Ovary (tissue), 3 donors: ENCODE results near the gene KIF22.

Experiments used
- CTCF ChIP-seq, 3 donors: fragments of 450-650 bp in 2 of 3; fragments of 200-600 bp in 1 of 3; IDR thresholded peaks; one replicate each; pipeline versions ENCODE4 v1.5.1 to v1.8.0; 2016 to 2022; ENCODE audit warnings: antibody characterized with exemption in 3 of 3, mild to moderate bottlenecking in 1 of 3
- EP300 ChIP-seq: sonication (generic); formaldehyde crosslinking; IDR thresholded peaks from one replicate; pipeline ENCODE4 v1.6.1; 2017; ENCODE audit warnings: antibody characterized with exemption
- POLR2A ChIP-seq: fragments of 450-650 bp; IDR thresholded peaks from one replicate; pipeline ENCODE4 v1.6.1; 2017; ENCODE audit warnings: antibody characterized with exemption, mild to moderate bottlenecking, moderate library complexity
- donor health status: DM: no; HTN: no; CAD: no.

DNA sequence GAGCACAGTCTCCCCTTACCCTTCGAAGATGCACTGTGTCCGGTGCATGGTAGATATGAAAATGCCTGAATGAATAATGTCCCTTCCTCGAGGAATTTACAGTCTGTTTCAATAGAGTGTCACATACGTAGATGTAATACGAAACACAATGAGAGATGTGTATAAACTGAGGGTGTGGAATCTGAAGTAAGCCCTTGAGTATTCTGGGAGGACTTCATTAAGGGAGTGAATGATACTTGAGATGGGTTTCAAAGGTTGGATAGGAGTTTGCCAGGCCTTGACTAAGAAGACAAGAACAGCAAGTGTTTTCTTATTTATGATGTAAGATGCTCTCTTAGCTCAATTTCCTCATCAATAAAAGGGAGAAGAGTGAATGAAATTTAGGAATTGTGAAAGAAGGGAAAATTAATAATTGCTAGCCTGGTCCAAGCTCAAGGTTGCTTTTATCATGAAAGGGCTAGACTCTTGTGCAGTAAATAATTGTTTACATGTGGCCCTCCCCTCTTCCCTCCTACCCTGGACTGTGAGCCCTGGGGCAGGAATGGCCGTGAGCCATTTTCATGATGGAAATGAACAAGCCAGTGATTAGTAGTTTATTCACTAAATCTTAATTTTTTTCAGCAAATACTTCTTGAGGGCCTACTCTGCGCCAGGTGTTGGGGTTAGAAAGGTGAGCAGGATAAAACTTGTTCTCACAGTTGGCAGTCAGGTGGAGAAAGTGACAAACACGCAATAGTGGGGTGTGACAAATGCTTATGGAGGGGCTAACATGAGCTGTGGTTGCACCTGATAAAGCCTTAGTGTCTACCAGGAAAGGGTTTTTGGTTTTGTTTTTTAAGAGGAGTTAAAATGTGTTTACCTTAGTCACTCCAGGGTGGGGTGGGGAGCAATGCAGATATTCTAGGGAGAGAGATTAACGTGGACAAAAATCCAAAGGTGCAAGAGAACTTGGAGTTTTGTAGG is 1.6 kb downstream of the KIF22 start:
- no peak for TF ChIP-seq CTCF (IDR thresholded peaks at IDR 0.05)
- TF ChIP-seq POLR2A, result no peak
- no peak for TF ChIP-seq EP300
